Left ventricle myocardium inferior (tissue), 1 donor: ENCODE measurements around the gene CCDC124. TPM values are rescaled to one million over a fixed set of nuclear protein-coding genes. Genes with fewer than 3 reads are reported as not detected.

Source experiments
- DNase-seq: peaks from one replicate; pipeline ENCODE4 v3.0.0-alpha.2; 2020
- H3K27ac ChIP-seq: fragments of 200-600 bp; replicated peaks from 2 replicates; pipeline ENCODE4 v1.8.0; 2021
- H3K27me3 ChIP-seq: fragments of 200-600 bp; 2 replicates; pipeline ENCODE4 v1.8.0; 2021; ENCODE audit warnings: low read depth
- H3K36me3 ChIP-seq: fragments of 200-600 bp; 2 replicates; pipeline ENCODE4 v1.8.0; 2021
- H3K4me1 ChIP-seq: fragments of 200-600 bp; 2 replicates; pipeline ENCODE4 v1.8.0; 2021
- H3K4me3 ChIP-seq: fragments of 200-600 bp; 2 replicates; pipeline ENCODE4 v1.8.0; 2021; ENCODE audit warnings: mild to moderate bottlenecking, moderate library complexity
- H3K9me3 ChIP-seq: fragments of 200-600 bp; replicated peaks from 2 replicates; pipeline ENCODE4 v1.8.0; 2021
- intact Hi-C: fragments of 100-400 bp; cut with micrococcal nuclease; formaldehyde crosslinking; loops from one replicate; pipeline ENCODE4 v1.11.0; 2022
- total RNA-seq: library from RNA; stranded (reverse); fragmentation: NEBNext Ultra II Directional; extraction: Animal tissue kit (Norgen Biotek cat#: 25700); gene quantifications from one replicate; pipeline ENCODE4 v1.2.1, GENCODE V29; 2021
- TF ChIP-seq, protein P1 (sequence below): fragments of 200-600 bp; IDR thresholded peaks from 2 replicates; pipeline ENCODE4 v1.8.0; 2021; ENCODE audit warnings: antibody characterized with exemption, mild to moderate bottlenecking, borderline replicate concordance
- donor health status: DM: no; HTN: yes; CAD: no; lungs with severe emphysema.

CCDC124 gene
- total RNA-seq, 1 donor from 2014 or later: 87.4 TPM

DNA sequence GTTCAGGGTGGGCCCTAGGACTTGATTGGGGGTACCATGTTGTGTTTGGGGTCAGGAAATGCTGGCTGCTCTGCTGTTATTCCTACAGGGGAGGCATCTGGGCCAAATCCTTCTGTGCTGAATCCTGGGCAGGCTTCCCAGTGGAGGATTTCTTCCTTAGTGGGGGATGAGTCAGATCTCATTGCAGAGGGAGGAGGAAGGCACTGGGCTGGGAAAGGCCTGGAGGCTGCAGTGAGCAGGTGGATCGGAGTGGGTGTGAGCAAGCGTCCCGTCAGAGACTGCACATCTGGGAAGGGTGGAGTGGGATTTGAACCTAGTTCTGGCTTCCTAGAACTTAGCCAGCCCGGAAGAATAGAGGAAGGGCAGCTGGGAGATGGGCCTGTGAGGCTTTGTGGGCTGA, 11.5 kb downstream of the CCDC124 start:
- no peaks in the 10 kb centered on the region for H3K9me3 ChIP-seq
- no peak for DNase-seq
- H3K36me3 ChIP-seq: peaks cover 23% of the 10 kb centered on the region
- intact Hi-C loops: no loop called here
- H3K27me3 ChIP-seq: peaks cover 9% of the 10 kb centered on the region
- TF ChIP-seq, protein P1, sequence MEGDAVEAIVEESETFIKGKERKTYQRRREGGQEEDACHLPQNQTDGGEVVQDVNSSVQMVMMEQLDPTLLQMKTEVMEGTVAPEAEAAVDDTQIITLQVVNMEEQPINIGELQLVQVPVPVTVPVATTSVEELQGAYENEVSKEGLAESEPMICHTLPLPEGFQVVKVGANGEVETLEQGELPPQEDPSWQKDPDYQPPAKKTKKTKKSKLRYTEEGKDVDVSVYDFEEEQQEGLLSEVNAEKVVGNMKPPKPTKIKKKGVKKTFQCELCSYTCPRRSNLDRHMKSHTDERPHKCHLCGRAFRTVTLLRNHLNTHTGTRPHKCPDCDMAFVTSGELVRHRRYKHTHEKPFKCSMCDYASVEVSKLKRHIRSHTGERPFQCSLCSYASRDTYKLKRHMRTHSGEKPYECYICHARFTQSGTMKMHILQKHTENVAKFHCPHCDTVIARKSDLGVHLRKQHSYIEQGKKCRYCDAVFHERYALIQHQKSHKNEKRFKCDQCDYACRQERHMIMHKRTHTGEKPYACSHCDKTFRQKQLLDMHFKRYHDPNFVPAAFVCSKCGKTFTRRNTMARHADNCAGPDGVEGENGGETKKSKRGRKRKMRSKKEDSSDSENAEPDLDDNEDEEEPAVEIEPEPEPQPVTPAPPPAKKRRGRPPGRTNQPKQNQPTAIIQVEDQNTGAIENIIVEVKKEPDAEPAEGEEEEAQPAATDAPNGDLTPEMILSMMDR: no peak
- H3K4me1 ChIP-seq: peaks cover 20% of the 10 kb centered on the region
- H3K4me3 ChIP-seq: no peak overlapping the region
- no peak overlapping the region for H3K27ac ChIP-seq

DNA sequence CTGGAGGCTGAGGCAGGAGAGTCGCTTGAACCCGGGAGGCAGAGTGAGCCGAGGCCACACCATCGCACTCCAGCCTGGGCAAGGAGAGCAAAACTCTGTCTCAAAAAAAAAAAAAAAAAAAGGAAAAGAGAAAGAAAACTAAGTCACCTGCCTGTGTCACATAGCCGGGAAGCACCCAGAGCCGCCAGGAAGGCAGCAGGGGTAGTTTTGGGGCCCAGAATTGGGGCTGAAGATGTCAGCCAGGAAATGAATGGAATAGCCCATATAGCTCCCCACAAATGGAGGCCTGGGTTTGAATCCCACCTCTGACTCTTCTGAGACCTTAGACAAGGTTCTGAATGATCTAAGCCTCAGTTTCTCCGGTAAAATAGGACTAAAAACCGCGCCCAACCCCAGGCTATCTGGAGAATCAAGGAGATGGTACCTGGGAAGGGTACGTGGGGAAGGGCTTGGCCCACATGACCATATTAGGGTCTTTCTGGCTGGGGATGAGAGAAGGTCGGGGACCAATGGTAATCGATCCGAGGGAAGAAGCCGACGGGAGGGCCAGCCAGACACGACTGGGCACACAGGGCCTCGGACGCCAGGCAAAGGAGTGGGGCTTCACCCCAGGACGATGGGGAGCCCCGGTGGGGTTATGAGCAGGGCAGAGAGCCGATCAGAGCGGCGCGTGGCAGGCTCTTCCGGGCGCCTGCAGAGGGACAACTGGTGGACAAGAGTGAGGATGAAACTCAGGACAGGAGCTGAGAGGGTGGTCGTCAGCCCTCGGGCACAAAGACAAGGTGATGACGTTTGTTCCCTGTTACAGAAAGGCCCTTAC, 14.4 kb downstream of the CCDC124 start:
- peak overlapping the region; percentile 89 for H3K4me3 ChIP-seq

GRCh38 chr19:17947815-17948513, 15.1 kb downstream of the CCDC124 start:
- Histone ChIP-seq H3K4me1 (peaks cover 56% of the 10 kb centered on the region), H3K9me3 (no peaks in the 10 kb centered on the region), H3K27me3 (peaks cover 45% of the 10 kb centered on the region), H3K36me3 (peaks cover 10% of the 10 kb centered on the region), H3K27ac (peak overlapping the region; percentile 50), H3K4me3 (peak overlapping the region; percentile 89)
- DNase-seq: peak; percentile 91
- TF ChIP-seq, protein P1: no peak
- intact Hi-C loops: no loop called here

More for the DNA sequence above, 14.4 kb downstream of the CCDC124 start:
- H3K27me3 ChIP-seq: peaks cover 37% of the 10 kb centered on the region
- intact Hi-C loops: no loop called here
- H3K27ac ChIP-seq: peak overlapping the region; percentile 34
- DNase-seq: no peak
- H3K9me3 ChIP-seq: no peaks in the 10 kb centered on the region
- peaks cover 17% of the 10 kb centered on the region for H3K36me3 ChIP-seq
- H3K4me1 ChIP-seq: peaks cover 48% of the 10 kb centered on the region
- TF ChIP-seq, protein P1: peak; percentile 30

DNA sequence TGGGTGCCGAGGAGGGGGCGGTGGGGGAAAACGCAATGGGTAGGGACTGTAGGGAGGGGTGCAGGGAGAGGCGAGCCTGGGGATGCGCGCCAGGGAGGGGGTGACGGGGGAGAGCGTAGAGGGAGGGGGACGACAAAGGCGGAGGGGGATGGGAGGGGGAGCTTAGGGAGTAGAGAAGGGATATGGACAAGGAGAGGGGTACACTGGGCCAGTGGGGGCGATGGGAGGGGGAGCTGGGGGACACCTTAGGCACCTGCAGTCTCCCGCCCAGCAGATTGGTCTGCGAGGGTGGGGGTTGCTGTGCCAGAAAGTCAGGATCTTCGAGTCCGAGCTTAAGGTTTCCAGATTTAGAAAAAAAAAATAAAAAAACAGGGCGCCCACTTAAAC, 15.7 kb downstream of the CCDC124 start:
- Histone ChIP-seq H3K27me3 (peaks cover 51% of the 10 kb centered on the region), H3K27ac (no peak overlapping the region), H3K9me3 (no peaks in the 10 kb centered on the region), H3K4me1 (peaks cover 58% of the 10 kb centered on the region), H3K36me3 (peaks cover 7% of the 10 kb centered on the region), H3K4me3 (peak overlapping the region; percentile 89)
- TF ChIP-seq, protein P1: no peak
- intact Hi-C loops: no loop called here
- DNase-seq: no peak

DNA sequence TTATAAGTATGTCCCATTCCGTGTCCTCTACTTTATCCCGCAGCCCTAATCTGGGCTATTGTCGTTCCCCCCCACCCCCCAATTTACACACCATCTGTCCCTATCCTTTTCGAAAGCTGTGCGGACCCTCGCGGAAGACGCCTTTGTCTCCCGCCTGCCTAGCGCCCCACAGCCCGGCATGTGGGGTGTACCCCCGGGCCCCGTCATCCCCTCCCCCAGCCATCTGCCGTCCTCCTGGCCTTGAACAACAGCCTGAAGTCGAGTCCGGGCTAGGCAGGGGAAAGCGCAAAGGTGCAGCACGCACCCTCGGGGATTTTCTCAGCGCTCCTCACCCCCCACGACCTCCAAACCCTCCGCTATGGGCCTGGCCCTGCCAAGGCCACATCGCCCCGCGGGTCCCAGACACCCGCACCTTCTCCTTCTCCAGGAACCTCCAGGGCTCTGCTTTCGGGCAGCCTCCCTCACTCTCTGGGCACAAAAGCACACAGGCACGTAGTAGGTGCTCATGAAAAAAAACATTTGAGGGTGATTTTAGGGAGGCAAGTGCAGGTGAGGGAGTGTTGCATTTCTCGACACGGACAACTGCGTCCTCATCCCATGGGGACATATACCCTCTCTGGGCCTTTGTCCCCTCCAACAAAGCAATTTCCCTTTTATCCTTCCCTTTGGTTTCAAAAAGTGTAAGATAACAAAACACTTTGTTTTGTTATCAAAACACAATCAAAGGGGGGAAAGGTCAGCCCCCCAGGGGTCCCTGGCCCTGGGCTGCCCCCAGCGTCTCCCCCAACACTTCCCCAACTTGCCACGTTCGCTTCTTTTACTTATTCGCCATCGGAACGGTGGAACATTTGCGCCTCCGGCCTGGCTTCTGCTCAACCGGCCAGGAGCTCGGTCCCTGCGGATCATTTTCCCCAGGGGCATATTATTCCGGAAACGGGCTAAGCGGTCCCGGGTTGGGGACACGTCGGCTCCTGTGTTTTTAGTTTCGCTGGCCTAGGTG, 16.4 kb downstream of the CCDC124 start:
- no peaks in the 10 kb centered on the region for H3K9me3 ChIP-seq
- H3K36me3 ChIP-seq: peaks cover under 1% of the 10 kb centered on the region
- peak overlapping the region; percentile 89 for H3K4me3 ChIP-seq
- DNase-seq: no peak
- TF ChIP-seq, protein P1: no peak
- H3K27ac ChIP-seq: no peak overlapping the region
- intact Hi-C loops: no loop called here
- H3K27me3 ChIP-seq: peaks cover 58% of the 10 kb centered on the region
- peaks cover 58% of the 10 kb centered on the region for H3K4me1 ChIP-seq
